DND-41 (cell line): ENCODE results near the gene MAIP1.

Experiments
- ATAC-seq: fragments of 200-7000 bp; cut with Tn5 transposase; 3 replicates; pipeline ENCODE4 v1.9.1; 2021; ENCODE audit warnings: low read depth; ENCODE audit not compliant: insufficient read depth
- DNase-seq: peaks from one replicate; pipeline ENCODE4 v3.0.0-alpha.2; 2020
- H2AFZ ChIP-seq: 2 replicates; pipeline ENCODE4 v1.6.0; 2012; ENCODE audit warnings: low read depth, low read length
- H3K27ac ChIP-seq: 2 replicates; pipeline ENCODE4 v1.5.1; 2012; ENCODE audit warnings: low read length, inconsistent platforms
- H3K27me3 ChIP-seq: fragments of 200-600 bp; sonication (generic); 2 replicates; pipeline ENCODE4 v1.6.0; 2012; ENCODE audit warnings: low read length, mild to moderate bottlenecking, inconsistent platforms; ENCODE audit not compliant: insufficient read depth, poor library complexity
- H3K36me3 ChIP-seq: 2 replicates; pipeline ENCODE4 v1.5.1; 2012; ENCODE audit warnings: low read length, inconsistent platforms; ENCODE audit not compliant: insufficient read depth
- H3K4me1 ChIP-seq: 2 replicates; pipeline ENCODE4 v1.5.1; 2012; ENCODE audit warnings: mild to moderate bottlenecking, low read length; ENCODE audit not compliant: insufficient read depth
- H3K4me2 ChIP-seq: 2 replicates; pipeline ENCODE4 v1.6.0; 2012; ENCODE audit warnings: mild to moderate bottlenecking, moderate library complexity, low read length, inconsistent platforms; ENCODE audit not compliant: insufficient read depth
- H3K4me3 ChIP-seq, 2 experiments: fragments of 200-600 bp in 1 of 2; shearing (Covaris generic) in 1 of 2; 2 replicates each; pipeline ENCODE4 v1.5.1; 2012 to 2016; ENCODE audit warnings: inconsistent platforms in 2 of 2, low read length in 2 of 2, mild to moderate bottlenecking in 2 of 2, low read depth in 1 of 2, moderate library complexity in 1 of 2
- H3K79me2 ChIP-seq: 2 replicates; pipeline ENCODE4 v1.6.0; 2012; ENCODE audit warnings: low read length, inconsistent platforms; ENCODE audit not compliant: insufficient read depth
- H3K9ac ChIP-seq: 2 replicates; pipeline ENCODE4 v1.6.0; 2012; ENCODE audit warnings: low read depth, mild to moderate bottlenecking, inconsistent platforms, low read length, moderate library complexity
- H3K9me3 ChIP-seq: 2 replicates; pipeline ENCODE4 v1.5.1; 2012; ENCODE audit warnings: low read length, moderate library complexity, mild to moderate bottlenecking, inconsistent platforms; ENCODE audit not compliant: insufficient read depth, severe bottlenecking
- H4K20me1 ChIP-seq: 2 replicates; pipeline ENCODE4 v1.6.0; 2012; ENCODE audit warnings: low read length; ENCODE audit not compliant: insufficient read depth
- CTCF ChIP-seq: IDR thresholded peaks from 2 replicates; pipeline ENCODE4 v1.5.1; 2012; ENCODE audit warnings: borderline replicate concordance, low read length, moderate library complexity, mild to moderate bottlenecking; ENCODE audit not compliant: poor library complexity, severe bottlenecking; ENCODE audit errors: extremely low read depth
- EZH2 ChIP-seq: IDR thresholded peaks from 3 replicates; pipeline ENCODE4 v1.6.1; 2012; ENCODE audit warnings: borderline replicate concordance, low read depth, mild to moderate bottlenecking, moderate library complexity, low read length, inconsistent platforms; ENCODE audit not compliant: severe bottlenecking

Gene MAIP1

GRCh38 chr2:199966405-199966804 is 11.0 kb downstream of the MAIP1 start:
- H3K9me3 ChIP-seq: no peaks in the 10 kb centered on the region

GRCh38 chr2:199966976-199967375 is 11.6 kb downstream of the MAIP1 start:
- H3K9ac ChIP-seq: no peak overlapping the region
- no peaks in the 10 kb centered on the region for H4K20me1 ChIP-seq
- H2AFZ ChIP-seq: no peak overlapping the region
- no peak overlapping the region for H3K4me3 ChIP-seq
- H3K9me3 ChIP-seq: no peaks in the 10 kb centered on the region
- no peak overlapping the region for H3K27ac ChIP-seq
- DNase-seq (no peak), ATAC-seq (no peak)
- no peak for TF ChIP-seq EZH2
- TF ChIP-seq CTCF: no peak
- H3K27me3 ChIP-seq: no peaks in the 10 kb centered on the region
- H3K4me1 ChIP-seq: no peaks in the 10 kb centered on the region
- H3K79me2 ChIP-seq: no peaks in the 10 kb centered on the region
- H3K4me2 ChIP-seq: no peak overlapping the region
- peaks cover 41% of the 10 kb centered on the region for H3K36me3 ChIP-seq

More at GRCh38 chr2:199966405-199966804, 11.0 kb downstream of the MAIP1 start:
- Histone ChIP-seq H3K4me1 (no peaks in the 10 kb centered on the region), H3K79me2 (no peaks in the 10 kb centered on the region), H3K27ac (no peak overlapping the region), H3K4me3 (no peak overlapping the region), H4K20me1 (no peaks in the 10 kb centered on the region), H3K27me3 (no peaks in the 10 kb centered on the region), H3K4me2 (no peak overlapping the region), H2AFZ (no peak overlapping the region), H3K9ac (no peak overlapping the region), H3K36me3 (peaks cover 47% of the 10 kb centered on the region)
- no peak for DNase-seq
- no peak for ATAC-seq
- TF ChIP-seq CTCF (no peak), EZH2 (no peak)

- Histone ChIP-seq H2AFZ (no peak overlapping the region), H3K27ac (no peak overlapping the region), H4K20me1 (no peaks in the 10 kb centered on the region), H3K36me3 (peaks cover 32% of the 10 kb centered on the region; the same call in 1 of the 2 replicates), H3K4me1 (no peaks in the 10 kb centered on the region), H3K9me3 (no peaks in the 10 kb centered on the region), H3K4me3 (no peak overlapping the region), H3K27me3 (no peaks in the 10 kb centered on the region), H3K9ac (no peak overlapping the region), H3K79me2 (no peaks in the 10 kb centered on the region), H3K4me2 (no peak overlapping the region)
- ATAC-seq: no peak
- no peak for TF ChIP-seq CTCF
- TF ChIP-seq EZH2: no peak
- DNase-seq: no peak
These were observed 12.7 kb downstream of the MAIP1 start for GRCh38 chr2:199968126-199968525.
